Muscle layer of colon (tissue), 2 donors: ENCODE measurements around the gene COL5A1.

Experiments
- H3K27ac ChIP-seq: one replicate; pipeline ENCODE4 v1.7.0; 2013; ENCODE audit warnings: low read depth, mild to moderate bottlenecking, low read length, moderate library complexity
- H3K27me3 ChIP-seq, 2 donors: one replicate each; pipeline ENCODE4 v1.7.0; 2013; ENCODE audit warnings: low read length in 2 of 2, mild to moderate bottlenecking in 2 of 2; ENCODE audit not compliant: insufficient read depth in 2 of 2, control insufficient read depth in 1 of 2
- H3K36me3 ChIP-seq: one replicate; pipeline ENCODE4 v1.7.0; 2013; ENCODE audit warnings: mild to moderate bottlenecking, low read length; ENCODE audit not compliant: insufficient read depth
- H3K4me1 ChIP-seq: one replicate; pipeline ENCODE4 v1.7.0; 2013; ENCODE audit warnings: mild to moderate bottlenecking, low read length; ENCODE audit not compliant: insufficient read depth
- H3K4me3 ChIP-seq, 2 donors: one replicate each; pipeline ENCODE4 v1.7.0; 2013; ENCODE audit warnings: low read length in 2 of 2, low read depth in 1 of 2, mild to moderate bottlenecking in 1 of 2, moderate library complexity in 1 of 2
- H3K9ac ChIP-seq: one replicate; pipeline ENCODE4 v1.7.0; 2013; ENCODE audit warnings: low read length
- H3K9me3 ChIP-seq: one replicate; pipeline ENCODE4 v1.7.0; 2013; ENCODE audit warnings: mild to moderate bottlenecking, low read length
- donor health status: abdominal sarcoma.
- donor health status: Adenocarcinoma of cecum.

COL5A1 gene

GRCh38 chr9:134875371-134875770, 233.8 kb downstream of the COL5A1 start:
- Histone ChIP-seq H3K9me3 (no peaks in the 10 kb centered on the region), H3K27me3 (peaks cover 0 to 2% of the 10 kb centered on the region in 2 donors), H3K4me3 (no peak overlapping the region), H3K9ac (no peak overlapping the region), H3K4me1 (no peaks in the 10 kb centered on the region), H3K27ac (no peak overlapping the region), H3K36me3 (no peaks in the 10 kb centered on the region)

GRCh38 chr9:134877541-134877940, 235.9 kb downstream of the COL5A1 start:
- H3K27me3 ChIP-seq: peaks cover 0 to 4% of the 10 kb centered on the region in 2 donors
- no peak overlapping the region for H3K27ac ChIP-seq
- H3K9ac ChIP-seq: no peak overlapping the region
- H3K9me3 ChIP-seq: no peaks in the 10 kb centered on the region
- no peaks in the 10 kb centered on the region for H3K36me3 ChIP-seq
- H3K4me1 ChIP-seq: no peaks in the 10 kb centered on the region
- H3K4me3 ChIP-seq: no peak overlapping the region

- no peaks in the 10 kb centered on the region for H3K36me3 ChIP-seq
- H3K27me3 ChIP-seq: peaks cover 0 to 4% of the 10 kb centered on the region in 2 donors
- no peak overlapping the region for H3K27ac ChIP-seq
- H3K4me1 ChIP-seq: no peaks in the 10 kb centered on the region
- H3K9ac ChIP-seq: no peak overlapping the region
- no peak overlapping the region for H3K4me3 ChIP-seq
- H3K9me3 ChIP-seq: no peaks in the 10 kb centered on the region
Measured at GRCh38 chr9:134879664-134880483, 238.3 kb downstream of the COL5A1 start.

GRCh38 chr9:134880484-134881312, 239.1 kb downstream of the COL5A1 start, which contains the start of gene FCN2:
Gene FCN2 (plus strand): TSS chr9:134880810. CDS start chr9:134880822, 12 bp downstream.
- no peaks in the 10 kb centered on the region for H3K9me3 ChIP-seq
- H3K36me3 ChIP-seq: no peaks in the 10 kb centered on the region
- H3K27me3 ChIP-seq: peaks cover 0 to 4% of the 10 kb centered on the region in 2 donors
- H3K9ac ChIP-seq: no peak within 1 kb of the TSS
- H3K4me1 ChIP-seq: no peaks in the 10 kb centered on the region
- H3K4me3 ChIP-seq: no peak within 1 kb of the TSS
- H3K27ac ChIP-seq: no peak within 1 kb of the TSS

GRCh38 chr9:134881313-134881670, 239.7 kb downstream of the COL5A1 start:
- Histone ChIP-seq H3K27me3 (peaks cover 0 to 4% of the 10 kb centered on the region in 2 donors), H3K4me1 (no peaks in the 10 kb centered on the region), H3K36me3 (no peaks in the 10 kb centered on the region), H3K27ac (no peak overlapping the region), H3K9ac (no peak overlapping the region), H3K4me3 (no peak overlapping the region), H3K9me3 (no peaks in the 10 kb centered on the region)

- Histone ChIP-seq H3K9me3 (no peaks in the 10 kb centered on the region), H3K27me3 (peaks cover 0 to 4% of the 10 kb centered on the region in 2 donors), H3K9ac (no peak overlapping the region), H3K36me3 (no peaks in the 10 kb centered on the region), H3K4me1 (no peaks in the 10 kb centered on the region), H3K4me3 (no peak overlapping the region), H3K27ac (no peak overlapping the region)
Measured at GRCh38 chr9:134882204-134882785, 240.7 kb downstream of the COL5A1 start.

- no peak overlapping the region for H3K9ac ChIP-seq
- no peak overlapping the region for H3K4me3 ChIP-seq
- H3K27ac ChIP-seq: no peak overlapping the region
- no peaks in the 10 kb centered on the region for H3K4me1 ChIP-seq
- H3K27me3 ChIP-seq: peaks cover 0 to 4% of the 10 kb centered on the region in 2 donors
- no peaks in the 10 kb centered on the region for H3K36me3 ChIP-seq
- H3K9me3 ChIP-seq: no peaks in the 10 kb centered on the region
Measured at GRCh38 chr9:134883040-134883782, 241.6 kb downstream of the COL5A1 start.

GRCh38 chr9:134884492-134884891, 242.9 kb downstream of the COL5A1 start:
- Histone ChIP-seq H3K27me3 (peaks cover 0 to 4% of the 10 kb centered on the region in 2 donors), H3K9me3 (no peaks in the 10 kb centered on the region), H3K4me3 (no peak overlapping the region), H3K36me3 (no peaks in the 10 kb centered on the region), H3K4me1 (no peaks in the 10 kb centered on the region), H3K27ac (no peak overlapping the region), H3K9ac (no peak overlapping the region)

- H3K27me3 ChIP-seq: peaks cover 0 to 4% of the 10 kb centered on the region in 2 donors
- H3K4me3 ChIP-seq: no peak overlapping the region
- no peaks in the 10 kb centered on the region for H3K36me3 ChIP-seq
- H3K27ac ChIP-seq: no peak overlapping the region
- H3K4me1 ChIP-seq: no peaks in the 10 kb centered on the region
- no peaks in the 10 kb centered on the region for H3K9me3 ChIP-seq
- H3K9ac ChIP-seq: no peak overlapping the region
Measured at GRCh38 chr9:134885001-134885678, 243.5 kb downstream of the COL5A1 start.

- H3K27ac ChIP-seq: no peak overlapping the region
- no peak overlapping the region for H3K9ac ChIP-seq
- no peak overlapping the region for H3K4me3 ChIP-seq
- no peaks in the 10 kb centered on the region for H3K36me3 ChIP-seq
- no peaks in the 10 kb centered on the region for H3K9me3 ChIP-seq
- H3K27me3 ChIP-seq: peaks cover 0 to 4% of the 10 kb centered on the region in 2 donors
- H3K4me1 ChIP-seq: no peaks in the 10 kb centered on the region
Measured at GRCh38 chr9:134885679-134886412, 244.2 kb downstream of the COL5A1 start.
